Right lobe of liver (tissue), 6 donors: Measurements from ENCODE around the gene RPS21. TPM values are rescaled to one million over a fixed set of nuclear protein-coding genes. Genes with fewer than 3 reads are reported as not detected.
"Not testable (repeated sequence)": the region's sequence is repeated elsewhere in the genome, so short reads cannot be mapped to it uniquely, and the experiment has no call there.

Source experiments
- ATAC-seq, 4 donors: fragments of 200-7000 bp; cut with Tn5 transposase; one replicate each; pipeline ENCODE4 v1.9.1; 2020; ENCODE audit warnings: mild to moderate bottlenecking in 4 of 4, moderate library complexity in 4 of 4
- DNase-seq, 3 donors: peaks; one replicate each; pipeline ENCODE4 v3.0.0-alpha.2; 2020
- H3K27ac ChIP-seq, 3 donors: fragments of 200-600 bp; one replicate each; pipeline ENCODE4 v1.8.0; 2022
- H3K27me3 ChIP-seq, 2 donors: fragments of 200-600 bp; one replicate each; pipeline ENCODE4 v1.8.0; 2022
- H3K36me3 ChIP-seq, 4 donors: fragments of 200-600 bp; sonication (generic) in 1 of 4; one replicate each; pipeline versions ENCODE4 v1.5.1 to v1.8.0; 2017 to 2022; ENCODE audit warnings: control low read depth in 1 of 4
- H3K4me1 ChIP-seq, 4 donors: fragments of 200-600 bp; sonication (generic) in 1 of 4; one replicate each; pipeline versions ENCODE4 v1.5.1 to v1.8.0; 2017 to 2022; ENCODE audit warnings: control low read depth in 1 of 4
- H3K4me3 ChIP-seq, 3 donors: fragments of 200-600 bp; one replicate each; pipeline ENCODE4 v1.8.0; 2022
- H3K9me3 ChIP-seq, 4 donors: fragments of 200-600 bp; sonication (generic) in 1 of 4; one replicate each; pipeline versions ENCODE4 v1.5.1 to v1.8.0; 2017 to 2022; ENCODE audit warnings: control low read depth in 1 of 4
- CTCF ChIP-seq, 4 donors: fragments of 200-600 bp in 3 of 4; fragments of 450-650 bp in 1 of 4; IDR thresholded peaks; one replicate each; pipeline versions ENCODE4 v1.5.1 to v1.8.0; 2016 to 2022; ENCODE audit warnings: antibody characterized with exemption in 4 of 4, mild to moderate bottlenecking in 2 of 4
- POLR2A ChIP-seq: fragments of 450-650 bp; IDR thresholded peaks from one replicate; pipeline ENCODE4 v1.6.1; 2017; ENCODE audit warnings: antibody characterized with exemption, mild to moderate bottlenecking
- WGBS: methylation state at CpG from one replicate; pipeline ENCODE4 v1.1.6; 2018; ENCODE audit warnings: low coverage, low lambda C conversion rate; ENCODE audit not compliant: insufficient coverage; ENCODE audit errors: missing lambda C conversion rate; 5-methylcytosine and 5-hydroxymethylcytosine counted together
- intact Hi-C, 2 donors: fragments of 100-400 bp; cut with DNase I; formaldehyde crosslinking; loops; one replicate each; pipeline versions ENCODE4 v1.11.2 to v1.14.1; 2022
- total RNA-seq, 6 experiments: library from RNA; depleted of rRNA in 2 of 6; stranded (reverse); fragments of >200 nt in 2 of 6; fragmentation: NEBNext Ultra II Directional in 3 of 6; extraction: Animal tissue kit (Norgen Biotek cat#: 25700) in 3 of 6; gene quantifications; one replicate each; pipeline versions ENCODE4 v1.1.0 to v1.2.4, GENCODE V29; 2016 to 2023
- donor health status: DM: no; HTN: yes; CAD: no.
- donor health status: DM: no; HTN: no; CAD: no.
- donor health status: DM: no; HTN: no; CAD: no.
- donor health status: DM: no; HTN: yes; CAD: no.
- donor health status: DM: no; HTN: yes; CAD: no.

The RPS21 gene
- total RNA-seq, 6 experiments from 2014 or later: 339 to 696 (median 413) TPM

- peak overlapping the region in 1 of 3 donors; percentile 85 for H3K27ac ChIP-seq
- H3K9me3 ChIP-seq: no peaks in the 10 kb centered on the region
- WGBS: 11% methylated on average over 5 of the region's 18 CpGs
- peak overlapping the region in 1 of 3 donors; percentile 11 for H3K4me3 ChIP-seq
- no peaks in the 10 kb centered on the region for H3K27me3 ChIP-seq
- DNase-seq (peak in 2 of 3 donors; percentile 86 to 90), ATAC-seq (peak in 2 of 4 donors; percentile 57 to 80)
- peaks cover 0 to 53% (median 24%) of the 10 kb centered on the region in 4 donors for H3K4me1 ChIP-seq
- H3K36me3 ChIP-seq: no peaks in the 10 kb centered on the region
- intact Hi-C loops: no loop called here
- no peak for TF ChIP-seq CTCF (IDR thresholded peaks at IDR 0.05)
- no peak for TF ChIP-seq POLR2A
Measured at GRCh38 chr20:62370807-62371587, 15.9 kb upstream of the RPS21 start.

GRCh38 chr20:62371588-62372041 is 15.3 kb upstream of the RPS21 start:
- ATAC-seq (no peak), DNase-seq (no peak)
- intact Hi-C loops: no loop called here
- H3K4me1 ChIP-seq: peaks cover 0 to 55% (median 24%) of the 10 kb centered on the region in 4 donors
- H3K27ac ChIP-seq: peak overlapping the region in 1 of 3 donors; percentile 85
- H3K9me3 ChIP-seq: no peaks in the 10 kb centered on the region
- H3K27me3 ChIP-seq: no peaks in the 10 kb centered on the region
- TF ChIP-seq POLR2A: no peak
- TF ChIP-seq CTCF (IDR thresholded peaks at IDR 0.05): no peak
- H3K36me3 ChIP-seq: no peaks in the 10 kb centered on the region
- no peak overlapping the region for H3K4me3 ChIP-seq
- no CpG with 5 or more reads among the region's 8 CpGs for WGBS

GRCh38 chr20:62372042-62372993 is 14.6 kb upstream of the RPS21 start:
- Histone ChIP-seq H3K4me1 (peaks cover 0 to 60% (median 25%) of the 10 kb centered on the region in 4 donors), H3K4me3 (no peak overlapping the region), H3K36me3 (no peaks in the 10 kb centered on the region), H3K27me3 (no peaks in the 10 kb centered on the region), H3K9me3 (no peaks in the 10 kb centered on the region), H3K27ac (no peak overlapping the region)
- WGBS: 94% methylated on average over 3 of the region's 29 CpGs
- intact Hi-C loops: no loop called here
- TF ChIP-seq POLR2A: no peak
- TF ChIP-seq CTCF (IDR thresholded peaks at IDR 0.05): no peak
- DNase-seq (no peak), ATAC-seq (no peak)

- H3K27ac ChIP-seq, ATAC-seq, H3K36me3 ChIP-seq, H3K4me3 ChIP-seq, H3K9me3 ChIP-seq, intact Hi-C loops, H3K27me3 ChIP-seq, DNase-seq: not testable (repeated sequence)
- WGBS: 79% methylated on average over 7 of the region's 40 CpGs
- H3K4me1 ChIP-seq: peaks cover 0 to 53% (median 18%) of the 10 kb centered on the region in 4 donors
Measured at GRCh38 chr20:62373631-62374179, 13.2 kb upstream of the RPS21 start.
